ENCODE data around the gene SORCS2. TPM values are rescaled to one million over a fixed set of nuclear protein-coding genes. Genes with fewer than 3 reads are reported as not detected.

The SORCS2 gene
- total RNA-seq, 1 donor from 2014 or later: 10.9 TPM

DNA sequence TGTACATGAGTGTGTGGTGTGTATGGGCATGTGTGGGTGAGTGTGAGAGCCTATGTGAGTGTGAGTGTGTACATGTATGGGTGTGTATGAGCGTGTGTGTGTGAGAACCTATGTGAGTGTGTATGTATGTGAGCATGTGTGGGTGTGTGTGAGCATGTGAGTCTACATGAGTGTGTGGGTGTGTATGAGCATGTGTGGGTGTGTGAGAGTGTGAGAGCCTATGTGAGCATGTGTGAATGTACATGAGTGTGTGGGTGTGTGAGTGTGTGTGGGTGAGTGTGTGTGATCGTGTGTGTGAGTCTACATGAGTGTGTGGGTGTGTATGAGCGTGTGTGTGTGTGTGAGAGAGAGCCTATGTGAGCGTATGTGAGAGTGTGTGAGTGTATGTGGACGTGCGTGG, 447.8 kb downstream of the SORCS2 start:
- no peak overlapping the region for H3K27ac Mint-ChIP-seq (ENCODE audit: unreplicated experiment)
- H3K27me3 Mint-ChIP-seq (ENCODE audit: low read depth): peaks cover 36% of the 10 kb centered on the region
- no peaks in the 10 kb centered on the region for H3K4me1 Mint-ChIP-seq (ENCODE audit: low read depth)
- DNase-seq (ENCODE audit: low spot score): no peak
- H3K9me3 Mint-ChIP-seq (ENCODE audit: low read depth): peaks cover 9% of the 10 kb centered on the region
- H3K4me3 Mint-ChIP-seq (ENCODE audit: unreplicated experiment): no peak overlapping the region
- no peak for TF ChIP-seq CTCF (IDR thresholded peaks at IDR 0.05)
- H3K36me3 Mint-ChIP-seq (ENCODE audit: low read depth): peaks cover 6% of the 10 kb centered on the region

GRCh38 chr4:7641712-7642111, 449.4 kb downstream of the SORCS2 start:
- no peak overlapping the region for H3K4me3 Mint-ChIP-seq (ENCODE audit: unreplicated experiment)

DNA sequence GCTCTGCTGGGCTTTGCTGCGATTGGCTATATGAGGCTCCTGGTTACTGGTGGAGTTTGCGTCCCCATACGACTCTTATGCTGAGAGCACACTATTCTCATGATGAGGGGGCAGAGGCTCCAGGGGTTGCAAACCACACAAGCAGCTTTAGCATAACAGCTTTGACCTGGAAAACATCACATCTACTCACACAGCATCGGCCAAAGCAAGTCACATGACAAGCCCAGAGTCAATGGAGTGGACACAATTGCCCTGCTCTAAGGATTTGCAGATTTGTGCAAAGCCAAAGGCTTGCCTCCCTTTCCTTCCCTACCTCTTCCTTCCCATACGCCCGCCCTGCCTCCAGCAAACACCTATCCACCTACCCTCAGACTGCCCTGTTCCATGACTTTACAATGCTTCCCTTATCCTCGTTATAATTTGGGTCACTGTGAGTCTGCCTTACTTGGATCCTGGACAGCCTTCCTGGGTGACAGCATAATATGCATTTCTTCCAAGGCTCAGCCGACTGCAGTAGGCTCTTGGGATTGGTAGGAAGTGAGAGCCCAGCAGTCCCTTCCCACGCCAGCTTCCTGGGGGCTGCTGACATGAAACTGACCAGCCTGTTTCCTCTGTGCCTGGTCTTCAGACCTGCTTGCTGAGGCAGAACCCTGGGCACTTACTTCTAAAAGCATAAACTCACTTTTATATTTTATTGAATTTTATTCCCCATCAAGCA, 450.6 kb downstream of the SORCS2 start:
- Mint-ChIP-seq H3K4me1 (ENCODE audit: low read depth) (peaks cover 1% of the 10 kb centered on the region), H3K36me3 (ENCODE audit: low read depth) (peaks cover 10% of the 10 kb centered on the region), H3K4me3 (ENCODE audit: unreplicated experiment) (no peak overlapping the region), H3K9me3 (ENCODE audit: low read depth) (peaks cover 9% of the 10 kb centered on the region), H3K27me3 (ENCODE audit: low read depth) (peaks cover 38% of the 10 kb centered on the region), H3K27ac (ENCODE audit: unreplicated experiment) (no peak overlapping the region)
- TF ChIP-seq CTCF (IDR thresholded peaks at IDR 0.05): no peak
- DNase-seq (ENCODE audit: low spot score): no peak

More at GRCh38 chr4:7641712-7642111, 449.4 kb downstream of the SORCS2 start:
- Mint-ChIP-seq H3K9me3 (ENCODE audit: low read depth) (peaks cover 9% of the 10 kb centered on the region), H3K27ac (ENCODE audit: unreplicated experiment) (no peak overlapping the region), H3K4me1 (ENCODE audit: low read depth) (no peaks in the 10 kb centered on the region), H3K27me3 (ENCODE audit: low read depth) (peaks cover 36% of the 10 kb centered on the region), H3K36me3 (ENCODE audit: low read depth) (peaks cover 7% of the 10 kb centered on the region)
- no peak for TF ChIP-seq CTCF (IDR thresholded peaks at IDR 0.05)
- DNase-seq (ENCODE audit: low spot score): no peak

- peaks cover 10% of the 10 kb centered on the region for H3K36me3 Mint-ChIP-seq (ENCODE audit: low read depth)
- TF ChIP-seq CTCF (IDR thresholded peaks at IDR 0.05): no peak
- peaks cover 9% of the 10 kb centered on the region for H3K9me3 Mint-ChIP-seq (ENCODE audit: low read depth)
- no peak overlapping the region for H3K27ac Mint-ChIP-seq (ENCODE audit: unreplicated experiment)
- H3K4me3 Mint-ChIP-seq (ENCODE audit: unreplicated experiment): no peak overlapping the region
- H3K4me1 Mint-ChIP-seq (ENCODE audit: low read depth): peaks cover 12% of the 10 kb centered on the region
- peaks cover 41% of the 10 kb centered on the region for H3K27me3 Mint-ChIP-seq (ENCODE audit: low read depth)
- no peak for DNase-seq (ENCODE audit: low spot score)
Observed at GRCh38 chr4:7645158-7645557, 452.8 kb downstream of the SORCS2 start.

GRCh38 chr4:7645956-7646355, 453.6 kb downstream of the SORCS2 start:
- peaks cover 14% of the 10 kb centered on the region for H3K4me1 Mint-ChIP-seq (ENCODE audit: low read depth)
- H3K27me3 Mint-ChIP-seq (ENCODE audit: low read depth): peaks cover 39% of the 10 kb centered on the region
- no peak for DNase-seq (ENCODE audit: low spot score)
- no peak overlapping the region for H3K4me3 Mint-ChIP-seq (ENCODE audit: unreplicated experiment)
- peaks cover 10% of the 10 kb centered on the region for H3K36me3 Mint-ChIP-seq (ENCODE audit: low read depth)
- no peak overlapping the region for H3K27ac Mint-ChIP-seq (ENCODE audit: unreplicated experiment)
- TF ChIP-seq CTCF (IDR thresholded peaks at IDR 0.05): no peak
- peaks cover 9% of the 10 kb centered on the region for H3K9me3 Mint-ChIP-seq (ENCODE audit: low read depth)

Data from chondrocyte (in vitro differentiated cells).